Right atrium auricular region (tissue), 2 donors: Measurements from ENCODE around the gene ZNF182. TPM values are rescaled to one million over a fixed set of nuclear protein-coding genes. Genes with fewer than 3 reads are reported as not detected.

ENCODE experiments used
- DNase-seq: peaks from one replicate; pipeline ENCODE4 v3.0.0-alpha.2; 2019; ENCODE audit warnings: low spot score
- H3K27ac ChIP-seq, 2 donors: fragments of 200-600 bp; sonication (generic); 1 replicate in 1 of 2; 2 replicates in 1 of 2; pipeline ENCODE4 v1.5.1; 2016 to 2019
- H3K27me3 ChIP-seq, 2 donors: fragments of 200-600 bp; sonication (generic); one replicate each; pipeline versions ENCODE4 v1.5.1 to v1.6.0; 2017 to 2019
- H3K36me3 ChIP-seq: fragments of 200-600 bp; sonication (generic); one replicate; pipeline ENCODE4 v1.5.1; 2016
- H3K4me1 ChIP-seq, 2 donors: fragments of 200-600 bp; sonication (generic); one replicate each; pipeline versions ENCODE4 v1.5.1 to v1.6.0; 2017 to 2019
- H3K4me3 ChIP-seq, 2 donors: fragments of 200-600 bp; sonication (generic); 1 replicate in 1 of 2; 2 replicates in 1 of 2; pipeline ENCODE4 v1.5.1; 2017 to 2019; ENCODE audit warnings: mild to moderate bottlenecking in 1 of 2, moderate library complexity in 1 of 2
- H3K9me3 ChIP-seq, 2 donors: fragments of 200-600 bp; sonication (generic); one replicate each; pipeline ENCODE4 v1.5.1; 2019
- CTCF ChIP-seq, 2 donors: fragments of 200-600 bp; sonication (generic); IDR thresholded peaks; one replicate each; pipeline ENCODE4 v1.5.1; 2019; ENCODE audit warnings: antibody characterized with exemption in 2 of 2
- total RNA-seq, 2 donors: library from RNA; depleted of rRNA; stranded (reverse); fragments of >200 nt; gene quantifications; one replicate each; pipeline ENCODE4 v1.1.0, GENCODE V29; 2016

Gene ZNF182
- total RNA-seq, 2 donors from 2014 or later = 2.0 to 2.4 TPM

- H3K4me1 ChIP-seq = no peaks in the 10 kb centered on the region
- H3K27ac ChIP-seq = no peak overlapping the region
- no peak for DNase-seq
- no peaks in the 10 kb centered on the region for H3K36me3 ChIP-seq
- H3K27me3 ChIP-seq = no peaks in the 10 kb centered on the region
- no peaks in the 10 kb centered on the region for H3K9me3 ChIP-seq
- no peak overlapping the region for H3K4me3 ChIP-seq
- no peak for TF ChIP-seq CTCF (IDR thresholded peaks at IDR 0.05)
Observed at GRCh38 chrX:48002319-48002718, 1.5 kb downstream of the ZNF182 start.

- Histone ChIP-seq H3K36me3 (no peaks in the 10 kb centered on the region), H3K4me3 (no peak overlapping the region), H3K27ac (no peak overlapping the region), H3K9me3 (peaks cover 0 to 6% of the 10 kb centered on the region in 2 donors), H3K27me3 (no peaks in the 10 kb centered on the region), H3K4me1 (no peaks in the 10 kb centered on the region)
- TF ChIP-seq CTCF (IDR thresholded peaks at IDR 0.05) = no peak
- no peak for DNase-seq
Observed at GRCh38 chrX:48001260-48001659, 2.5 kb downstream of the ZNF182 start.

- H3K4me3 ChIP-seq = no peak overlapping the region
- no peak for DNase-seq
- peaks cover 7% of the 10 kb centered on the region for H3K36me3 ChIP-seq
- no peaks in the 10 kb centered on the region for H3K4me1 ChIP-seq
- no peak overlapping the region for H3K27ac ChIP-seq
- H3K9me3 ChIP-seq = peaks cover 0 to 11% of the 10 kb centered on the region in 2 donors
- TF ChIP-seq CTCF (IDR thresholded peaks at IDR 0.05) = no peak
- no peaks in the 10 kb centered on the region for H3K27me3 ChIP-seq
Observed at GRCh38 chrX:47992669-47993068, 11.1 kb downstream of the ZNF182 start.

- Histone ChIP-seq H3K4me3 (no peak overlapping the region), H3K9me3 (peaks cover 0 to 11% of the 10 kb centered on the region in 2 donors), H3K4me1 (no peaks in the 10 kb centered on the region), H3K27ac (no peak overlapping the region), H3K27me3 (no peaks in the 10 kb centered on the region), H3K36me3 (peaks cover 7% of the 10 kb centered on the region)
- no peak for TF ChIP-seq CTCF (IDR thresholded peaks at IDR 0.05)
- no peak for DNase-seq
Observed at GRCh38 chrX:47992095-47992380, 11.8 kb downstream of the ZNF182 start.

GRCh38 chrX:47991263-47992094, 12.3 kb downstream of the ZNF182 start:
- Histone ChIP-seq H3K4me1 (no peaks in the 10 kb centered on the region), H3K27ac (no peak overlapping the region), H3K4me3 (no peak overlapping the region), H3K9me3 (peaks cover 0 to 5% of the 10 kb centered on the region in 2 donors), H3K36me3 (peaks cover 7% of the 10 kb centered on the region), H3K27me3 (no peaks in the 10 kb centered on the region)
- no peak for DNase-seq
- no peak for TF ChIP-seq CTCF (IDR thresholded peaks at IDR 0.05)
